ENCODE data around the gene WDR41.

DNA sequence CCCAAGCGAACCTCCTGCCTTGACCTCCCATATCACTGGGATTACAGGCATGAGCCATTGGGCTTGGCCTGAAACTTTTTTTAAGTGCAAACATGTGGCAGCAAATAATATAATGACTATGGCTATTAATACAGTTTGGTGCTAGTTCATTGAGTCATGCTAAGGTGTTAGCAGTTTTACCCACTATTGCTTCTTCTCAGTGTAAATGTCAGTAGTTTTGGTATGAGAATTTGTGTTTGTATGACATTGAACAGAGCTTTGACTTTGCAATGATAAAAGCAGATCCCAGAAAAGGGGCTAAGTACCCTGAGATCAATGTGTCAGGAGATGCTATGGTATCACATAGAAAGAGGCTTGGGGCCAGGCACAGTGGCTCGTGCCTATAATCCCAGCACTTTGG, 67.2 kb downstream of the WDR41 start:
- TF ChIP-seq POLR2AphosphoS5 (IDR thresholded peaks at IDR 0.05) (no peak), EP300 (IDR thresholded peaks at IDR 0.05) (no peak), POLR2A (IDR thresholded peaks at IDR 0.05; ENCODE audit: low read depth) (no peak)
- TF ChIP-seq, protein P1, sequence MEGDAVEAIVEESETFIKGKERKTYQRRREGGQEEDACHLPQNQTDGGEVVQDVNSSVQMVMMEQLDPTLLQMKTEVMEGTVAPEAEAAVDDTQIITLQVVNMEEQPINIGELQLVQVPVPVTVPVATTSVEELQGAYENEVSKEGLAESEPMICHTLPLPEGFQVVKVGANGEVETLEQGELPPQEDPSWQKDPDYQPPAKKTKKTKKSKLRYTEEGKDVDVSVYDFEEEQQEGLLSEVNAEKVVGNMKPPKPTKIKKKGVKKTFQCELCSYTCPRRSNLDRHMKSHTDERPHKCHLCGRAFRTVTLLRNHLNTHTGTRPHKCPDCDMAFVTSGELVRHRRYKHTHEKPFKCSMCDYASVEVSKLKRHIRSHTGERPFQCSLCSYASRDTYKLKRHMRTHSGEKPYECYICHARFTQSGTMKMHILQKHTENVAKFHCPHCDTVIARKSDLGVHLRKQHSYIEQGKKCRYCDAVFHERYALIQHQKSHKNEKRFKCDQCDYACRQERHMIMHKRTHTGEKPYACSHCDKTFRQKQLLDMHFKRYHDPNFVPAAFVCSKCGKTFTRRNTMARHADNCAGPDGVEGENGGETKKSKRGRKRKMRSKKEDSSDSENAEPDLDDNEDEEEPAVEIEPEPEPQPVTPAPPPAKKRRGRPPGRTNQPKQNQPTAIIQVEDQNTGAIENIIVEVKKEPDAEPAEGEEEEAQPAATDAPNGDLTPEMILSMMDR (IDR thresholded peaks at IDR 0.05), result no peak
